ENCODE results near the gene COQ10A. TPM values are rescaled to one million over a fixed set of nuclear protein-coding genes. Genes with fewer than 3 reads are reported as not detected.

COQ10A gene
- total and polyA plus RNA-seq, 9 of the 15 experiments (the other 6 are each of a cell fraction or from before 2014, with no cell fraction given): 3.1 to 26.4 (median 12.7) TPM

- Histone ChIP-seq H3K9me1 (ENCODE audit: control insufficient read depth, insufficient read depth, low read length) (no peaks in the 10 kb centered on the region), H3K4me1 (replicated peaks in 1 of 2; ENCODE audit: control insufficient read depth in 2 of 2, insufficient read depth in 2 of 2, low read length in 2 of 2) (peaks cover 22 to 42% of the 10 kb centered on the region in 2 experiments), H3K27me3 (ENCODE audit: control insufficient read depth in 2 of 2, insufficient read depth in 2 of 2, low read length in 2 of 2) (no peaks in the 10 kb centered on the region), H3K9me3 (replicated peaks; ENCODE audit: control insufficient read depth, insufficient read depth, low read depth, low read length) (no peaks in the 10 kb centered on the region), H3K4me2 (ENCODE audit: insufficient read depth, low read length) (0 out of 2 replicates have a peak overlapping the region, but pooled peaks have one; percentile 4), H3K9ac (ENCODE audit: insufficient read depth in 1 of 2, low read depth in 2 of 2, low read length in 2 of 2) (no peak overlapping the region), H2AFZ (ENCODE audit: low read depth, low read length) (no peak overlapping the region), H3K27ac (ENCODE audit: extremely low read depth, low read depth, low read length) (no peak overlapping the region), H3K36me3 (ENCODE audit: control insufficient read depth, insufficient read depth, low read length) (peaks cover 62% of the 10 kb centered on the region), H3K4me3 (no peak overlapping the region), H4K20me1 (replicated peaks; ENCODE audit: control insufficient read depth, insufficient read depth, low read length) (peaks cover 5% of the 10 kb centered on the region; the same call in 1 of the 2 replicates), H3K79me2 (ENCODE audit: control insufficient read depth, insufficient read depth, low read length) (peaks cover 79% of the 10 kb centered on the region)
- whole genome bisulfite sequencing (ENCODE audit: insufficient coverage, low coverage, missing lambda C conversion rate): 87% methylated on average over 8 of the region's 8 CpGs
- no peak for DNase-seq (ENCODE audit: extremely low read depth in 1 of 4, low spot score in 3 of 4)
- CTCF ChIA-PET (ENCODE audit: low intra/inter-chr PET ratio): interaction anchor here (0.7 kb wide), 1 partner anchor 167 kb away, joined by 3 read pairs; no protein-coding TSS in a partner anchor
- in situ Hi-C loops (cut with MboI): no loop called here
- no peak for FAIRE-seq
- intact Hi-C loops (cut with micrococcal nuclease): no loop called here
- BruUV-seq (replicated peaks): no TSS peak
- TF ChIP-seq MBD1 (CRISPR knock-in tag; IDR thresholded peaks at IDR 0.05): no peak
- 0 out of 2 replicates have a peak, but pooled peaks have one; percentile 40 for TF ChIP-seq BCOR (IDR thresholded peaks at IDR 0.05)
- TF ChIP-seq FOXK2 (conservative IDR thresholded peaks at IDR 0.05 in 1 of 2, IDR thresholded peaks at IDR 0.05 in 1 of 2; ENCODE audit: low read depth in 2 of 2): no peak
- peak; percentile 70; the same call in 1 of the 2 replicates for TF ChIP-seq ZBTB33 (CRISPR knock-in tag; IDR thresholded peaks at IDR 0.05)
- no peak for TF ChIP-seq KLF6 (CRISPR knock-in tag; IDR thresholded peaks at IDR 0.05; ENCODE audit: borderline replicate concordance)
- TF ChIP-seq CEBPZ (IDR thresholded peaks at IDR 0.05; ENCODE audit: borderline replicate concordance, low read depth, low read length): no peak
- TF ChIP-seq MECOM (CRISPR knock-in tag; IDR thresholded peaks at IDR 0.05): no peak
- ATAC-seq: no peak
- POLR2A ChIA-PET: interaction anchor here (0.6 to 3.2 kb wide), 6 partner anchors 8 to 781 kb away, joined by 3 to 18 read pairs (median 4); partner anchors contain the start of genes NEMP1, PA2G4, RAB5B and STAT2
These were observed 30.7 kb downstream of the COQ10A start for GRCh38 chr12:56297400-56297799.

Data from K562 (cell line).